HepG2 (cell line): ENCODE data around the gene PBX2. TPM values are rescaled to one million over a fixed set of nuclear protein-coding genes. Genes with fewer than 3 reads are reported as not detected.
A peak's percentile ranks its signal among the peaks of the same experiment; 100 is the strongest.

ENCODE experiments used
- AKAP8 ChIP-seq: sonication (generic); formaldehyde crosslinking; IDR thresholded peaks from 2 replicates; pipeline ENCODE4 v1.5.1; 2020; ENCODE audit warnings: mild to moderate bottlenecking, missing genetic modification reagents
- ARID2 ChIP-seq: sonication (generic); formaldehyde crosslinking; IDR thresholded peaks from 2 replicates; pipeline ENCODE4 v1.8.1; 2022; ENCODE audit warnings: mild to moderate bottlenecking, missing genetic modification reagents, borderline replicate concordance
- CBX5 ChIP-seq: sonication (generic); formaldehyde crosslinking; IDR thresholded peaks from 2 replicates; pipeline ENCODE4 v1.4.0; 2020; ENCODE audit warnings: missing genetic modification reagents, borderline replicate concordance
- CCDC6 ChIP-seq: sonication (generic); formaldehyde crosslinking; IDR thresholded peaks from 2 replicates; pipeline ENCODE4 v1.8.1; 2022; ENCODE audit warnings: mild to moderate bottlenecking, missing genetic modification reagents, moderate library complexity
- EZH2 ChIP-seq: conservative IDR thresholded peaks from 2 replicates; pipeline ENCODE4 v1.6.1; 2012; ENCODE audit warnings: mild to moderate bottlenecking, low read depth, low read length, moderate library complexity
- HMGA1 ChIP-seq: sonication (generic); formaldehyde crosslinking; conservative IDR thresholded peaks from 2 replicates; pipeline ENCODE4 v1.4.0; 2020; ENCODE audit warnings: missing genetic modification reagents
- KDM5A ChIP-seq: fragments of 200-600 bp; sonication (generic); IDR thresholded peaks from 2 replicates; pipeline ENCODE4 v1.7.0; 2018; ENCODE audit warnings: antibody characterized with exemption, mild to moderate bottlenecking, low read length, borderline replicate concordance
- KLF9 ChIP-seq: IDR thresholded peaks from 2 replicates; pipeline ENCODE4 v1.6.1; 2016; ENCODE audit warnings: low read depth
- NFIB ChIP-seq: sonication (generic); formaldehyde crosslinking; IDR thresholded peaks from 2 replicates; pipeline ENCODE4 v1.9.0; 2021; ENCODE audit warnings: missing genetic modification reagents, mild to moderate bottlenecking, borderline replicate concordance
- NONO ChIP-seq, 2 experiments: fragments of 450-650 bp in 1 of 2; sonication (generic) in 1 of 2; formaldehyde crosslinking in 1 of 2; IDR thresholded peaks in 1 of 2; conservative IDR thresholded peaks in 1 of 2; 2 replicates each; pipeline versions ENCODE4 v1.6.1 to v1.8.0; 2017 to 2022; ENCODE audit warnings: mild to moderate bottlenecking in 1 of 2, missing genetic modification reagents in 1 of 2, moderate library complexity in 1 of 2
- SALL2 ChIP-seq: sonication (generic); formaldehyde crosslinking; IDR thresholded peaks from 2 replicates; pipeline ENCODE4 v1.8.1; 2023; ENCODE audit warnings: mild to moderate bottlenecking, missing genetic modification reagents, inconsistent platforms
- ZFP90 ChIP-seq: sonication (generic); formaldehyde crosslinking; IDR thresholded peaks from 2 replicates; pipeline ENCODE4 v1.8.0; 2022; ENCODE audit warnings: missing genetic modification reagents, mild to moderate bottlenecking, inconsistent platforms, borderline replicate concordance
- ZNF17 ChIP-seq: sonication (generic); formaldehyde crosslinking; IDR thresholded peaks from 2 replicates; pipeline ENCODE4 v1.5.0; 2020; ENCODE audit warnings: mild to moderate bottlenecking, missing genetic modification reagents
- ZNF256 ChIP-seq: sonication (generic); formaldehyde crosslinking; conservative IDR thresholded peaks from 2 replicates; pipeline ENCODE4 v1.4.0; 2020; ENCODE audit warnings: missing genetic modification reagents
- ZZZ3 ChIP-seq: sonication (generic); formaldehyde crosslinking; IDR thresholded peaks from 2 replicates; pipeline ENCODE4 v1.4.0; 2020; ENCODE audit warnings: missing genetic modification reagents, mild to moderate bottlenecking, borderline replicate concordance
- polyA plus RNA-seq, 8 experiments: library from polyadenylated mRNA; depleted of rRNA in 3 of 8; stranded (reverse) in 7 of 8; unstranded in 1 of 8; fragments of >200 nt; fragmentation: Illumina TruSeq in 4 of 8; extraction: Trizol in 4 of 8; gene quantifications; 2 replicates each; pipeline versions ENCODE4 v1.2.1 to v1.2.3, GENCODE V29; 2011 to 2016; ENCODE audit warnings: low read depth in 4 of 8, missing spikeins in 1 of 8, mixed read lengths in 1 of 8; ENCODE audit not compliant: insufficient read depth in 1 of 8
- total RNA-seq, 5 experiments: library from RNA; depleted of rRNA; stranded (reverse); fragments of >200 nt; fragmentation: Illumina TruSeq; extraction: Trizol; gene quantifications; 2 replicates each; pipeline ENCODE4 v1.2.3, GENCODE V29; 2016; ENCODE audit warnings: low read depth in 1 of 5
- TF ChIP-seq, protein P1 (sequence below): sonication (generic); formaldehyde crosslinking; IDR thresholded peaks from 2 replicates; pipeline ENCODE4 v1.5.1; 2020; ENCODE audit warnings: mild to moderate bottlenecking, missing genetic modification reagents, moderate library complexity
- TF ChIP-seq, protein P2 (sequence below): sonication (generic); formaldehyde crosslinking; conservative IDR thresholded peaks from 2 replicates; pipeline ENCODE4 v1.8.0; 2022; ENCODE audit warnings: mild to moderate bottlenecking, moderate library complexity, missing genetic modification reagents
- TF ChIP-seq, protein P3 (sequence below): sonication (generic); formaldehyde crosslinking; IDR thresholded peaks from 2 replicates; pipeline ENCODE4 v1.4.0; 2020; ENCODE audit warnings: low read depth, mild to moderate bottlenecking, missing genetic modification reagents
- TF ChIP-seq, protein P4 (sequence below): sonication (generic); formaldehyde crosslinking; IDR thresholded peaks from 2 replicates; pipeline ENCODE4 v1.8.0; 2022; ENCODE audit warnings: low read depth, missing genetic modification reagents

The PBX2 gene
- total and polyA plus RNA-seq, 2 of the 13 experiments (the other 11 are each of a cell fraction or from before 2014, with no cell fraction given) = 42.3 to 77.8 TPM

DNA sequence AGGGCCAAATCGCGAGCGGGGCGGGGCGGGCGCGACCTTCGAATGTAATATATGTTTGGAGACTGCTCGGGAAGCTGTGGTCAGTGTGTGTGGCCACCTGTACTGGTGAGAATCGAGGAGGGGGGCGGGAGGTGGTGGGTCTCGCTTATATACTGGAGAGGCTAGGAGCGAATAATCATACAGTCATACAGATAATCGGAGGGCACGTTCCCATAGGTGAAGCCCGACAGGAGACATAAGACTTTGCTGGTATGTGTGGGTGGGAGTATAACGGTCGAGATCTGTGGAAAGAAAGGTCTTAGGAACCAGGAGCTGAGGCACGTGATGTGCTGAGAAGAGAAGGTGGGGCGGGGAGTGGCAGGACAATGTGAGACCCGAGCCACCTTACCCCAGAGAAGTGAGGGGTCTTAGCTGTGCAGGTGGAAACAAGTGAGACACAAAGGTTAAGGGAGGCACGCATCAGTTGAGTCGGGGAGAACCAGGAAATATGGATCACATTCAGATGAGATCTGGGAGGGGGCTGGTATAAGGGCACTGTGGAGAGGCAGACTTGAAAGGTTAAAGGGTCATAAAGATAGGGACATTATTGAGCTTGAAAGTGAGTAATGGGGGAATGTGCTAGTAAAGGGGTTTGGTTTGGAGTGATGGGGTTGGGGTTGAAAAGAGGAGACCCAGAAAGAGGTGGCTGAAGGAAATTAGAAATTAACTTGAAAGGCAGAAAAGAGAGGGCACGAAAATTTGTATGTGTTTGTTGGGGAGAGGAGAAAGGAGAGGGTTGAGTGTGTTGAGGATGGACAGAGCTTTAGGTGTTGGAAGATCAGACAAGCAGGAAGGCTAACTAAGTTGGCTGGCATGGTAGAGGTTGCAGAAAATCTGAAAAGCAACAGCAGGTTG is 11.2 kb downstream of the PBX2 start (continued):
- TF ChIP-seq KDM5A = peak; percentile 84
- no peak for TF ChIP-seq CBX5 (CRISPR knock-in tag)
- TF ChIP-seq, protein P1, sequence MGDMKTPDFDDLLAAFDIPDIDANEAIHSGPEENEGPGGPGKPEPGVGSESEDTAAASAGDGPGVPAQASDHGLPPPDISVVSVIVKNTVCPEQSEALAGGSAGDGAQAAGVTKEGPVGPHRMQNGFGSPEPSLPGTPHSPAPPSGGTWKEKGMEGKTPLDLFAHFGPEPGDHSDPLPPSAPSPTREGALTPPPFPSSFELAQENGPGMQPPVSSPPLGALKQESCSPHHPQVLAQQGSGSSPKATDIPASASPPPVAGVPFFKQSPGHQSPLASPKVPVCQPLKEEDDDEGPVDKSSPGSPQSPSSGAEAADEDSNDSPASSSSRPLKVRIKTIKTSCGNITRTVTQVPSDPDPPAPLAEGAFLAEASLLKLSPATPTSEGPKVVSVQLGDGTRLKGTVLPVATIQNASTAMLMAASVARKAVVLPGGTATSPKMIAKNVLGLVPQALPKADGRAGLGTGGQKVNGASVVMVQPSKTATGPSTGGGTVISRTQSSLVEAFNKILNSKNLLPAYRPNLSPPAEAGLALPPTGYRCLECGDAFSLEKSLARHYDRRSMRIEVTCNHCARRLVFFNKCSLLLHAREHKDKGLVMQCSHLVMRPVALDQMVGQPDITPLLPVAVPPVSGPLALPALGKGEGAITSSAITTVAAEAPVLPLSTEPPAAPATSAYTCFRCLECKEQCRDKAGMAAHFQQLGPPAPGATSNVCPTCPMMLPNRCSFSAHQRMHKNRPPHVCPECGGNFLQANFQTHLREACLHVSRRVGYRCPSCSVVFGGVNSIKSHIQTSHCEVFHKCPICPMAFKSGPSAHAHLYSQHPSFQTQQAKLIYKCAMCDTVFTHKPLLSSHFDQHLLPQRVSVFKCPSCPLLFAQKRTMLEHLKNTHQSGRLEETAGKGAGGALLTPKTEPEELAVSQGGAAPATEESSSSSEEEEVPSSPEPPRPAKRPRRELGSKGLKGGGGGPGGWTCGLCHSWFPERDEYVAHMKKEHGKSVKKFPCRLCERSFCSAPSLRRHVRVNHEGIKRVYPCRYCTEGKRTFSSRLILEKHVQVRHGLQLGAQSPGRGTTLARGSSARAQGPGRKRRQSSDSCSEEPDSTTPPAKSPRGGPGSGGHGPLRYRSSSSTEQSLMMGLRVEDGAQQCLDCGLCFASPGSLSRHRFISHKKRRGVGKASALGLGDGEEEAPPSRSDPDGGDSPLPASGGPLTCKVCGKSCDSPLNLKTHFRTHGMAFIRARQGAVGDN (CRISPR knock-in tag) = peak; percentile 3
- 0 out of 2 replicates have a peak, but pooled peaks have one; percentile 27 for TF ChIP-seq AKAP8 (CRISPR knock-in tag)
- 0 out of 2 replicates have a peak, but pooled peaks have one; percentile 14 for TF ChIP-seq KLF9
- TF ChIP-seq, protein P2, sequence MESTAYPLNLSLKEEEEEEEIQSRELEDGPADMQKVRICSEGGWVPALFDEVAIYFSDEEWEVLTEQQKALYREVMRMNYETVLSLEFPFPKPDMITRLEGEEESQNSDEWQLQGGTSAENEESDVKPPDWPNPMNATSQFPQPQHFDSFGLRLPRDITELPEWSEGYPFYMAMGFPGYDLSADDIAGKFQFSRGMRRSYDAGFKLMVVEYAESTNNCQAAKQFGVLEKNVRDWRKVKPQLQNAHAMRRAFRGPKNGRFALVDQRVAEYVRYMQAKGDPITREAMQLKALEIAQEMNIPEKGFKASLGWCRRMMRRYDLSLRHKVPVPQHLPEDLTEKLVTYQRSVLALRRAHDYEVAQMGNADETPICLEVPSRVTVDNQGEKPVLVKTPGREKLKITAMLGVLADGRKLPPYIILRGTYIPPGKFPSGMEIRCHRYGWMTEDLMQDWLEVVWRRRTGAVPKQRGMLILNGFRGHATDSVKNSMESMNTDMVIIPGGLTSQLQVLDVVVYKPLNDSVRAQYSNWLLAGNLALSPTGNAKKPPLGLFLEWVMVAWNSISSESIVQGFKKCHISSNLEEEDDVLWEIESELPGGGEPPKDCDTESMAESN (CRISPR knock-in tag) = no peak
- TF ChIP-seq NONO (IDR thresholded peaks at IDR 0.05) = no peak
- peak; percentile 70 for TF ChIP-seq NONO (CRISPR knock-in tag; conservative IDR thresholded peaks at IDR 0.05)
- TF ChIP-seq SALL2 = peak; percentile 49; the same call in 1 of the 2 replicates
- no peak for TF ChIP-seq NFIB
- TF ChIP-seq CCDC6 (CRISPR knock-in tag) = no peak; the same call in 1 of the 2 replicates
- 0 out of 2 replicates have a peak, but pooled peaks have one; percentile 53 for TF ChIP-seq ZFP90 (CRISPR knock-in tag)
- TF ChIP-seq ZNF17 (CRISPR knock-in tag) = no peak
- TF ChIP-seq ZNF256 (CRISPR knock-in tag) = no peak
- TF ChIP-seq ZZZ3 (CRISPR knock-in tag) = no peak
- TF ChIP-seq, protein P3, sequence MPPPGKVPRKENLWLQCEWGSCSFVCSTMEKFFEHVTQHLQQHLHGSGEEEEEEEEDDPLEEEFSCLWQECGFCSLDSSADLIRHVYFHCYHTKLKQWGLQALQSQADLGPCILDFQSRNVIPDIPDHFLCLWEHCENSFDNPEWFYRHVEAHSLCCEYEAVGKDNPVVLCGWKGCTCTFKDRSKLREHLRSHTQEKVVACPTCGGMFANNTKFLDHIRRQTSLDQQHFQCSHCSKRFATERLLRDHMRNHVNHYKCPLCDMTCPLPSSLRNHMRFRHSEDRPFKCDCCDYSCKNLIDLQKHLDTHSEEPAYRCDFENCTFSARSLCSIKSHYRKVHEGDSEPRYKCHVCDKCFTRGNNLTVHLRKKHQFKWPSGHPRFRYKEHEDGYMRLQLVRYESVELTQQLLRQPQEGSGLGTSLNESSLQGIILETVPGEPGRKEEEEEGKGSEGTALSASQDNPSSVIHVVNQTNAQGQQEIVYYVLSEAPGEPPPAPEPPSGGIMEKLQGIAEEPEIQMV = 0 out of 2 replicates have a peak, but pooled peaks have one; percentile 28
- TF ChIP-seq EZH2 = no peak
- TF ChIP-seq HMGA1 (CRISPR knock-in tag) = no peak
- TF ChIP-seq, protein P4, sequence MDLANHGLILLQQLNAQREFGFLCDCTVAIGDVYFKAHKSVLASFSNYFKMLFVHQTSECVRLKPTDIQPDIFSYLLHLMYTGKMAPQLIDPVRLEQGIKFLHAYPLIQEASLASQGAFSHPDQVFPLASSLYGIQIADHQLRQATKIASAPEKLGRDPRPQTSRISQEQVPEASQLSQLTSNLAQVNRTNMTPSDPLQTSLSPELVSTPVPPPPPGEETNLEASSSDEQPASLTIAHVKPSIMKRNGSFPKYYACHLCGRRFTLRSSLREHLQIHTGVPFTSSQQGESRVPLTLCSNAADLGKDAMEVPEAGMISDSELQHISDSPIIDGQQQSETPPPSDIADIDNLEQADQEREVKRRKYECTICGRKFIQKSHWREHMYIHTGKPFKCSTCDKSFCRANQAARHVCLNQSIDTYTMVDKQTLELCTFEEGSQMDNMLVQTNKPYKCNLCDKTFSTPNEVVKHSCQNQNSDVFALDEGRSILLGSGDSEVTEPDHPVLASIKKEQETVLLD (CRISPR knock-in tag) = no peak
- TF ChIP-seq ARID2 (CRISPR knock-in tag) = no peak
